ENCODE data around the gene NEK8.
A peak's percentile ranks its signal among the peaks of the same experiment; 100 is the strongest.

NEK8 gene

DNA sequence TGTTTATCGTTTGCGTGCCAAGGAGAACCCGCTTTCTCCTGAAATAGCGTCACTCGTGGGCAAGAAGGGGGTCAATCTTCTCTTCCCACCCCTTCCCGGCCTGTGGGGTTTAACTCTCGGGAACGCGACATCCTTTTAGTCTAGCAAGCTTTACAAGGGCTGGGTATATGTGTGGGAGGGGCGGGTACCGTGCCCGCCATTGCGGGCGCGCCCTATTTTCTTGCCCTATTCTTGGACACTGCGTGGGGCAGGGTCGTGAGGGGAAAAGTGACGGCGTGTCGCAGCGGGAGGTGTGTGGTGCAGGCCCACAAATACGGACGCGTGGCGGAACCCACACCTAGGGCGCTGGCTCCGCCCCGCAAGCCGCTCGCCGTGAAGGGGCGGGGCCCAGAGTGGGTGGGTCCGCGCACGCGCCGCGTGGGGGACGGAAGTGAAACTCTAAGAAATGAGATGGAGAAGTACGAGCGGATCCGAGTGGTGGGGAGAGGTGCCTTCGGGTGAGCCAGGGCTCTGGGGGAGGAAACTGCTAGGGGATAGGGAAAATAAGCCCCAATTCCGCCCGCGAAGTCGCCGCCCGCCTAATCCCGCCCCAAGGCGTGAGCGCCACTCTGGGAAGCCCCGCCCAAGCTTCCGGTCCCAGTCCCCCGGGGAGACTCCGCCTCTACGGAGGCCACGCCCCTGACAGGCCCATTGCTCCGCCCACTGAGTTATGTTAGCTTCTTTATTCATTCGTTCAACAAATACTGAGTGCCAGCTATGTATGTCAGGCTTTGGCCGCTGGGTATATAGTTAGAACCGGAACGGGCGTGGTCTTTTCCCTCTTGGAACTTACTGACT, at the start of gene NEK8:
Gene NEK8, plus strand, starts transcription at position 425 of the 837 bp plus-strand sequence. Its CDS starts 26 bp downstream, at position 451.
- peak; percentile 98 for DNase-seq

DNA sequence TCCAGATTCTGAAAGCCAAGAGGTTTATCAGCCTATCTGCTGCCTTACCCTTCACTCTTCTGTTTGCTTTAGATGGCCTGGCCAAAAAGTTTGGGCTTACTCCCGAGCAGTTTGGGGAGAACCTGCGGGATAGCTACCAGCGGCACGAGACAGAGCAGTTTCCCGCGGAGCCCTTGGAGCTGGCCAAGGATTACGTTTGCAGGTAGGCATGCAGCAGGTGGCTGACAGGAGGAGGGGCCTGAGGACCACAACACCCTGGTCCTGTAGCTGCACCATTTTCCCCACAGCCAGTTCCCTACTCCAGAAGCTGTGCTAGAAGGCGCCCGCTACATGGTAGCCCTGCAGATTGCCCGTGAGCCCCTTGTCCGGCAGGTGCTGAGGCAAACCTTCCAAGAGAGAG, 45.9 kb upstream of the NEK8 start:
- no peak for DNase-seq

DNA sequence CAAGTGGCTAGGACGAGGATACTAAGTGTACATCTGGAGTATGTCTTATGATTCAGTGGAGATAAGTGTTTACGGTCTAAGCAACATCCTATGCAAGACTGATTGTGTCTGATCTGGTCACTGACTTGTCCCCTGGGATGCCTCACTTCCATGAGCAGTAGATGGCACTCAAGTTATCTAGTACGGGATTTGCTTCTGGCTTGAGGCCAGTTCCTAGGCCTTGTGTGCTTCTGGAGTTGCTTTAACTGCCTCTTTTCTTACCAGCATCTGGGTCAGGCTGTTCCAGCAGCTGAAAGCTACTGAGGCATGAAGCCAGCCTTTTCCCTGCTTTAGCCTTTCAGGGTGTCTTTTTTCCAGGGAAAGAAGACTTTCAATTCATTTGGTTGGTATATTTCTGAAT, 43.6 kb upstream of the NEK8 start:
- DNase-seq = peak; percentile 42

DNA sequence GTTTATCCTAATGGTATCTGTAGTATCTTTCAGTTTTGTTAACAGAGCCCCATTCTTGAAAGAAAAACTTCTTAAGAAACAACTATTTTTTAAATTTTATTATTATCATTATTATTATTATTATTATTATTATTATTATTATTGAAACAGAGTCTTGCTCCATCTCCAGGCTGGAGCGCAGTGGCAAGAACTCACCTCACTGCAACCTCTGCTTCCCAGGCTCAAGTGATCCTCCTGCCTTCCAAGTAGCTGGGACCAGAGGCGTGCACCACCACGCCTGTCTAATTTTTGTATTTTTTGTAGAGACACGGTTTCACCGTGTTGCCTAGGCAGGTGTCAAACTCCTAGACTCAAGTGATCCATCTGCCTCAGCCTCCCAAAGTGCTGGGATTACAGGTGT, 43.2 kb upstream of the NEK8 start:
- DNase-seq = no peak

DNA sequence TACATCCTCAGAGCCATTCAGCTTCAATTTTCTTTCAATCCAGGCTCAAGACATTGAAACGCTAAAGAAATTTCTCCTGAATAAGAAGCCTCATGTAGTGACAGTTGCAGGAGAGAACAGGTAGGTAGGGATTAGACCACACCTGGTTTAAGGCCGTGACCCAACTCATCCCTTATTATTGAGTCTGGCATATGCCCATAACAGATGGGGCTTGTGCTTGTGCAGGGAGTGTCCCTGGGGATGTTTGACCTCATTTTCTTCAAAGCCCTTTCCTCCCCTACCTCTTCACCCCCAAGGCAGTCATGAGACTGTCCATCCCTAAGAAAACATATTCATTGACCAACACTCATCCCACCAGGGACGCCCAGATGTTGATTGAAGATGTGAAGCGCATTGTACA, 42.3 kb upstream of the NEK8 start:
- DNase-seq = no peak

DNA sequence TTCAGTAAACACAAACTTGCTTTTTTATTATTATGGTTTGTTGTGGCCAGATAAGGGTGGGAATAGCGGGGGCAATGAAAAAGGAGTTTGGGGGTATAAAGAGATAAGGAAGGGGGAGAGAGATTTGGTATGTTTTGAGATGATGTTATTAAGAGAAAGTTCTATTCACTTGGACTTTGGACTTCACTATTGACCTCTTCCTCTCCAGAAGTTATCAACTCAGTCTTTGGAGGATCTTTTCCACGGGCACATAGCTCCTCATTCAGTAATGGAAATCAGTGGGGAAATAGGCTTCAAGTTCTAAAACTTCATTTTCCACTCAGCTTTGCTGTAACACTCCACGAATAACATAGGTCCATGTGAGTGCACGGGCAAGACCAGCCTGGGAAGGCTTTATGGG, 40.1 kb upstream of the NEK8 start:
- DNase-seq = no peak

DNA sequence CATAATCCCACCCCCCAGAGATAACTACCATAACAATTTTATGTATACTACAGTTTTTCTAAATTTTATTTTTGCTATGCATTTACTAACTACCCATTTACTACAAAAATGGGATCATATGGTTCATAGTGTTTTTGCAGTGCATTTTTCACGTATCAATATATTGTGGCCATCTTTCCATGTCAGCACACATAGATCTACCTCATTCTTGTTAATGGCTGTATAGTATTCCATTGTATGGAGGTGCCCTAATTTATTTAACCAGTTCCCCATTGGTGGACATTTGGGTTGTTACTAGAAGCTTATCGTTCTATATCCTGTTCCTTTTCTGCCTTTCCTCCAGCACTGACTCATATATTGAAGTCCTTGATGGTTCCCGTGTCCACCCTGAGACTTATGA, 39.6 kb upstream of the NEK8 start:
- DNase-seq = no peak

DNA sequence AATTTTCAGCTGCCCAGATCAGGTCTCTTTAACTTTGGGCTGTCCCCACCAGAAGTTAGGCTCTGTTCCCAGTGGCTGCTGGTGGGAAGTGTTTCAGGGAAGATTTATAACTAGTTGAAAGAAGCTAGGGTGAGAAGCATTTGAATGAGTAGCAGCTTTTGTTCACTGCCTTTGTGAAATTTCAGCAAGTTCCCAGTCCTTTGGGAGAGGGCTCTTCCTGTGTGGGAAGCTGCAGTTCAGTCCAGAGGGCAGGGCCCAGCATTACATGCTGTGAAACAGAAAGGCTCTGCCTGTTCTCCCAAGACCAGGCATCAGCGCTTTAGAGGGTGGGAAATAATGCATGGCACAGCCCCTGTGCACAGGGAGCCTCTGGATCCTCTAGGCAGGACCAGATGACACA, 34.7 kb upstream of the NEK8 start:
- DNase-seq = no peak

DNA sequence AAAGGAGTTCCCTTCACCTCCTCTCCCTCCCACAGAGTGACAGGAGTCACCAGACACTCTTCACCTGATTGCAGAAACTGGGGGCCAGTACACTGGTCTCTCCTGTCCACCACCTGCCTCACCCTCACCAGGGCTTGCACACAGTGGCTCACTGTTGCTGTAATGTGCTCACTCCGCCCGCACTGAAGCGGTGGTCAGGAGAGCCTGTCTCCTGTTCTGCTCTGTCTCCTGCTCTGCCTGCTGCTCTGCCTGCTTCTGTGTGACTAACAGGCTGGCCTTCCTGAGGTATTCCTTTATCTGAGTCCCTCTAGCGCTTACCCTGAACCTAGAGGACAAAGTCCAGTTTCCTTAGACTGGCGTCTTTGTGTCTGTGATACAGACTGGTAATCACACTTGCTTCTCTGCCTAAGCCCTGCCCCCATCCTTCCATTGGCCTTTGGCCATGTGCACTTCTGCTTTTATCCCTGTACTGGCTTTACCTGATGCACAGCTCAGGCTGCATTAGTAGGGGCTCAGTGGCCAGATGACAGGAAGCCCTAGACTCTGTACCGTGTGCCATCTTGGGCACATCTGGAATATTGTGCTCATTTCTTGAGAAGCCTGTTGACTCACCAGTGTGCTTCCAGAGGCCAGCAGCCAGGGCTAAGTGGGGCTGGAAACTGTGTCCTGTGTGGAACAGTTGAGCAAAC, 30.2 kb upstream of the NEK8 start:
- DNase-seq = no peak

DNA sequence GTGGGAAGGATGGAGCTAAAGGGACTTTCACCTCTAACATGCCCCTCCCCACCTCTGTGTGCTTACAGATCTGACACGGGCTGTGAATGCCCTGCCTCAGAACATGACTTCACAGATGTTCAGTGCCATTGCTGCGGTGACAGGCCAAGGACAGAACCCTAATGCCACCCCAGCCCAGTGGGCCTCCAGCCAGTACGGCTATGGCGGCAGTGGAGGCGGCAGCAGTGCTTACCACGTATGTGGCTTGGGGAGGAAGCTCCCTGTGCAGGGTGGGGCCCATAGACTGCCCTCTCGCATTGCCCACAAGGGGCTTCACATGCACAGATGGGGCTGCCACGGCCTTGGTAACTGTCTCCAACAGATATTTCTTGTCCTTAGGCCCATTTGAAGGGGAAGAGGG, 28.3 kb upstream of the NEK8 start:
- DNase-seq = no peak

DNA sequence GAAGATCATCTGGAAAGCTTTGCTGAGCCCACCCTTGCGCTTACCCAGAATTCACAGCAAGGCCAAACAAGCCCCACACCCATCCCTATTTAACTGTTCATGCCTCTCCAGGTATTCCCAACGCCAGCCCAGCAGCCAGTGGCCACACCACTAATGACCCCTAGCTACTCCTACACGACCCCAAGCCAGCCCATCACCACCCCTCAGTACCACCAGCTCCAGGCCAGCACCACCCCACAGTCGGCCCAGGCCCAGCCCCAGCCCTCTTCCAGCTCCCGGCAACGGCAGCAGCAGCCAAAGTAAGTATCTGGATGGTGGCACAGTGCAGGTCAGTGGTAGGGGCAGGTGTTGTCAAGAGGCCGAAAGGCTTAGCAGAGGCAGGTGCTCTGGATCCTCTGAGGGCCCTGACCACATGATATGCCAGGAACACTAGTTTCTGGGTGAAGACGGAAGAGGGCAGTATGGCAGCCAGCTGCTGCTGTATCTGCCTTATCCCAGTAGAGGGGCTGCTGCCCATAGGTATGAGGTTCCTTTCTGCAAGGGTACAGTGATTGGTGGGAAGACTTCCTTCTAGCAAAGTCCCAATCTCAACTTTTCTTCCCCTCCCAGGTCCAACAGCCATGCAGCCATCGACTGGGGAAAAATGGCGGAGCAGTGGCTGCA, 27.6 kb upstream of the NEK8 start:
- no peak for DNase-seq

DNA sequence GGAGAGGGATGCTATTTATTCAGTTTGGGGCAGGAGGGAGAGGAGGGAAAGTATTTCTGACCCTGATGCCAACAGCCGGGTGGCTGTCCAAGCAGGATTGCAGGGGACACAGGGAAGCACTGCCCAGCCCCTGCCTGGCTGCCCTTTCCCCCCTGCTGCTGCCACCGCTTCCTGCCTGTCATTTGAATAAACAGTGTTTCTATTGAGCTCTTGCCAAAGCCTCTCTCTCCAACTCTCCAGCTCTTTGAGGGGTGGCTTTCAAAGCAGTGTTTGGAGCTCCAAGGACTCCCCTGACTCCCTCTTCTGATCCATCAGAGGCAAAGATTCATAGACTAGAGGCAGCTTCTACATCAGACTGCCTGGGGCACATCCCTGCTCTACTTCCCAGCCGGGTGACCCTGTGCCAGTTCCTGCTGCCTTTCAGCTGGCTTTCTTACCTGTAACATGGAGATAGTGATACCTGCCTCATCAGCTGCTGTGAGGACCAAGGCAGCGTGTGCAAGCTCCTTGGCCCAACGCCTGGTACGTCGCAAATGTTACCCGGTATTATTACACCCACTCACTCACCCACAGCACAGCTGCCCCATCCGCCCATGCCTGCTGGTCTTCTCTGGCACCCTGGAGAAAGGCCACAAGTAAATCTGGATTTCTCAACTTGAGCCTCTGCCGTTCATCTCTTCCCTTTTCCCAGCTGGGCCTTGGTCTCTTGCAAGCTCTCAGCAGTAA, 26.4 kb upstream of the NEK8 start:
- DNase-seq = no peak

DNA sequence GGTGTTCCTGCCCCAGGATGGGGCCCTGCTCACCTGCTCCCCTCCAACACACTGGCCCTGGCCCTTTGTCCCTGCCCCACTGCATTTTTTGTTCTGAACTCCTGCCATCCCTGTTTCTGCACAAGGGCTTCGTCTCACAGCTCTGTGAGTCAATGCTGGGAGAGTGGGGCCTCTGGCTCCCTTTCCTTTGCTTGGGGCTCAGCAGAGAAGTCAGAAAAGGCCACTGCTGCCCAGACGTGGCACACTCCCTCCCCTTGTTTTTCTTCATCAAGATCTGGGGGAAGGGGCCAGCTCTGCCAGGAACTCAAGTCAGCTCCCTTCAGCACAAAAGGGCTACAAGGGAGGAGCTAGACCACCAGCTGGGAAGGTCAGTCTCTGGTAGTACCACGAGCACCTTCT, 25.8 kb upstream of the NEK8 start:
- no peak for DNase-seq

DNA sequence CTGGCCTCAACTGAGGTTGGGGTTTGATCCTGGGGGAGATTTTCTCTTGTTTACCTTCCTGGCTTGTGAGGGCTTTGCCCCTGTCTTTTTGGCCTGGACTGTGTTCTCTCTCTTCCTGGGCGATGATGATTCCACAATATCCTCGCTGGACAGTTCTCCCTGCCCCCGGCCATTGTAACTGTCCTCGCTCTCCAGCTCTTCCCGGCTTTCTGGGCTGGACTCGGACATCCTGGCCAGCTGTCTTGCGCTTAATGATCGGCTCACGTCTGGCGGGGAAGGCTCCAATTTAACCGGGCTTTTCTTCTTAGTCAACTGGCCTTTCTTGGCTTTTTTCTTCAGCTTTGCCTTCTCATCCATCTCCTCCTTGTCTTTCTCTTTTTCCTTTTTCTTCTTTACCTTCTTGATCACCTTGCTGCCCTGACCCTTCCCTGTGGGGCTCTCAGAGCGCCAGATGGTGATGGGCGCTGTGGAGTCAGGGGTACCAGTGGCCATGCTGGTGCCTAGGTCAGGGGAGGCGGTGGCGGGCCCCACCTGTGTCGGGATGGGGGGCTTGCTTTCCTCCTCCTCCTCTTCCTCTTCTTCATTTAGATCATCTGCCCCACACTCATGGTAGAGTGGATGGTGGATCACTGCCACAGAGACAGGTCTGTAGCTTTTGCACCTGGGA, 24.9 kb upstream of the NEK8 start:
- no peak for DNase-seq

DNA sequence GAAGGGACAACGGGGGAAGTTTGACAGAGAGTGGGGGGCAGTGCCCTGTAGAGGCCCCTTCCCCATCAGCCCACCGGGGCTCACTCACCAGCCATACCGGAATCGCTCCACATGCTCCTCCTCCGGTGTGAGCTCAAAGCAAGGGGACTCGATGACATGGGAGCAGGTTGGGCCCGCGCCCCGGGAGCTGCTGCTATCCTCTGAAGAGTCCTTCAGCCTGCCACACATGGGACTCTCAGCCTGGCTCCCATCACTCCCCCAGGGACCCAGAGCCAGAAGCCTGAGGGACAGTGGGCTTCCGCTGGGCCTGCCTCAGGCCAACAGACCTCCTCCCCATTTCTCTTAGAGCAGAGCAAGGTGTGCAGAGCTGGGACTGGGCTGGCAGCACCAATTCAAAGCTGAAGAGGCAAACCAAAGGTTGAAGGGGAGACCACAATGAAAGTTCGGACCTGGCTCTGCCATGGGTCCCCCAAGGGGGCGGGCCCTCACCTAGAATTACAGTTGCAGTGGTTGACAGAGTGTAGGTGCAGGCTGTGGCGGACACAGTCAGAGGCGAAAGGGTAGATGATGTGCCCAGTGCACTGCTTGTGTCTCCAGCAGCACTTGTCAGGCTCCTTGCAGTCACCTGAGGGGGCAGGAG, 24.2 kb upstream of the NEK8 start:
- no peak for DNase-seq

DNA sequence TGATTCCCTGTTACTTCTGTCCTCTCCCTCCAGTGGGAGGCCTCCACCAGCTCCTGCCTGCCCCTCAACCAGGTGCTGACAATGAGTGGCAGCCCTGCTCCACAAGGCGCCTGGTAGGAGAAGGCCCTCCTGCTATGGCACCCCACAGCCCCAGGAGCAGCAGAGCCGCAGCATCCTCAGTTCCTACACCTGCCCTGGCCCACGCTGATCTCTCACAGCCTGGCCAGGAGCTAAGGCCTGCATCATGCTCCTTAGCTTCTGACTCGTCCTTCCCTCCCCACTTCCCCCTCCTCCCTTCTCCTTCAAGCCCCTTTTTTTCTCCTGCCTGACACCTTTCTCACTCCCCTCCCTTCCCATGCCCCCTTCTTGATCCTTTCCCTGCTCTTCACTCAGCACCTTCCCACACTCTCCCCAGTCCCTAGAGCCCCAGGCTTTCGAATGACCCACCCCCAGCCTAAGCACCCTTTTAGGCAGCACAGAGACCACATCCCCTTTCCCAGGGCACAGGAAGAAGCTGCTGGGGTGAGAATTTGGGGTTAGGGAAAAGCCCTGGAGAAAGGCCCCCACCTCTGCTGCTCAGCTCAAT, 23.4 kb upstream of the NEK8 start:
- no peak for DNase-seq

DNA sequence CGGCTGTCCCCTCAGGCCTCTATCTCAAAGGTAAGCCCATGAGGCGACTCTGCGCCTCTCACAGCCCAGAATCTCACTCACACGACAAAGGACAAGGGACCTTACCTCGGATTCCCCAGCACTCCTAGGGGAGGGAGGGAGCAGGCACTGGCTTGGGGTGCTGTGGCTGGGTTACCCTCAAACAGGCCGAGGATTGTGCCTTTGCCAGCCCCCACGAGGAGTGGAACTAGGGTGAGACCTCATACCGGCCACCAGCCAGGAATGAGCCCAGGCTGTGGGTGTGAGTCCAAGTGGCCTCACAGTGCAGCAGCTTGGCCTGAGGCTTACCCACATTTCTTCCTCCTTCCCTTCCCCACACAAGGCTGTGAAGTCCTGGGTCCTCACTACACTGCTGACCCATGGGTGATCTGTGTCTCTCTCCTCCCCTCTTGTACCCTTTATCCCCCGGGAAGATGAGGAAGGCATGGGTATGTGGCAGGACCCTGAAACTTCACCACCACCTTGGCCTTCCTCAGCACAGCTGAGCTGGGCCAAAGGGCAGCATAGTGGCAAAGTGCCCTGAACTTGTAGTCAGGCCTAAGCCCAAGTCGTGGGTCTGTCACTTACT, 22.8 kb upstream of the NEK8 start:
- DNase-seq = no peak

DNA sequence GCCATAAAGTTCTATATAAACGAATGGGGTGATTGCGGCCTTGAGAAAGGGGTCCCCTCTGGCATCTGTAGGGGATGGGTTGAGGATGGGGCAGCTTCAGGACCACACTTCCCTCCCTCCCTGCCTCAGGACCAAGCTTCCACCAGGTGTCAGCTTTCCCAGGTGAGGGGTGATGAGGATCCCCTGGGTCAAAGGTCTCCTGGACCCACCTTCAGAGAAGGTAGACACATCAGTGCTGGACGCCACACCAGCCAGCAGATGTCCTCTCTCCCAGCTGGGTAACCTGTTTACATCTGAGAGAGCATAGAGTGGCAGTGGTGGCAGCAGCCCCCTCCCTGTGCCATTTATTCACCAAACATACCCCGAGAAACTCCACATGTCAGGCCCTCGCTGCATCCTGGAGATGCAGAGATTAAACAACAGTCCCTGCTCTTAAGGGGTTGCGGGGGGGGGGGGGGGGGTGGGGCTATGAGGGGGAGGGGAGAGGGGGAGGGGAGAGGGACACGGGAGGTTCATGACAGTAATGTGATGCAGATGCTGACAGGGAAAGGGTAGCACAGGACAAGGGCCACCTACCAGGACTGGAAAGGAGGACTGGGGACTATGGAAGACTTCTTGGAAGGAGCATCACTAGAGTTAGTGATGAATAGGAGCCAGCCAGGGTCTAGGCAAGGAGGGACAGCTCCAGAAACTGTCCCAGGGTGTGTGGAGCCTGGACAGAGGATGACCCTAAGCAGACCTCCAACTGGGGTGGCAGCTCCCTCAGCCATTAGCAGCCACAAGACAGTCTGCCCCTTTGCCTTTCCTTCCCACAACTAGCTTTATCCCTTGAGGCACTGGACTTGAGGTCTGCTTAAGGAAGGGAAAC, 21.9 kb upstream of the NEK8 start:
- no peak for DNase-seq

DNA sequence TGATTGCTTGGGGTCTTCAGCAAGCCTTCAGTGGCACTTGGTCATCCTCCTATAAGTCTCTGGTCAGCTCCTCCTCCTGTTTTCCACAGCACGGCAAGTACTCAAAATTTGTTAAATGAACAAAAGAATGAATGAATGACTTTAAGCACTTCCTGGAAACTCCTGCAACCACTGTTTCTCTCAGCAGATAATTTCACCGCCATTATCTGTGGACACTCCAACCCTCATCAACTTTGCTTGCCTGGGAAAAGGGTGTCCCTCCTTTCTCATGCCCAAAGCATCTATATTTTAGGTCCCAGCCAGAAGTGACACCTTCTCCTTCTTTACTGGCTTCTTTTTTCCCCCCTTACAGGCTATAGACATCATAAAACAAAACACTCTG, 21.3 kb upstream of the NEK8 start:
- DNase-seq = no peak
